Mucosa of descending colon (tissue), 3 donors: ENCODE measurements around the gene POPDC3. TPM values are rescaled to one million over a fixed set of nuclear protein-coding genes. Genes with fewer than 3 reads are reported as not detected.
"Not testable (repeated sequence)": the region's sequence is repeated elsewhere in the genome, so short reads cannot be mapped to it uniquely, and the experiment has no call there.

Experiments used
- ATAC-seq: fragments of 200-7000 bp; cut with Tn5 transposase; one replicate; pipeline ENCODE4 v1.9.1; 2020; ENCODE audit warnings: mild to moderate bottlenecking, moderate library complexity
- DNase-seq, 3 donors: peaks; one replicate each; pipeline ENCODE4 v3.0.0-alpha.2; 2020
- H3K36me3 ChIP-seq: fragments of 200-600 bp; one replicate; pipeline ENCODE4 v1.8.0; 2021; ENCODE audit warnings: low read depth, mild to moderate bottlenecking
- H3K4me1 ChIP-seq: fragments of 200-600 bp; one replicate; pipeline ENCODE4 v1.8.0; 2021; ENCODE audit warnings: low read depth, mild to moderate bottlenecking
- H3K4me3 ChIP-seq: fragments of 200-600 bp; one replicate; pipeline ENCODE4 v1.8.0; 2021; ENCODE audit warnings: mild to moderate bottlenecking
- H3K9me3 ChIP-seq: fragments of 200-600 bp; one replicate; pipeline ENCODE4 v1.8.0; 2021; ENCODE audit warnings: mild to moderate bottlenecking
- CTCF ChIP-seq: fragments of 200-600 bp; IDR thresholded peaks from one replicate; pipeline ENCODE4 v1.8.0; 2022; ENCODE audit warnings: antibody characterized with exemption, mild to moderate bottlenecking
- intact Hi-C, 2 donors: fragments of 100-400 bp; cut with DNase I in 1 of 2; cut with micrococcal nuclease in 1 of 2; formaldehyde crosslinking; loops; one replicate each; pipeline versions ENCODE4 v1.11.0 to v1.11.1; 2022; cut with DNase I, micrococcal nuclease
- total RNA-seq, 3 donors: library from RNA; stranded (reverse); fragmentation: NEBNext Ultra II Directional in 2 of 3; extraction: Animal tissue kit (Norgen Biotek cat#: 25700) in 2 of 3; gene quantifications; one replicate each; pipeline versions ENCODE4 v1.2.1 to v1.2.4, GENCODE V29; 2021 to 2023
- donor health status: DM: no; HTN: no; CAD: no; lungs with moderate emphysema.
- donor health status: DM: no; HTN: no; CAD: no.
- donor health status: DM: no; HTN: yes; CAD: no.

The POPDC3 gene
- total RNA-seq, 3 donors from 2014 or later: 0.73 TPM; not detected in 2

- H3K4me1 ChIP-seq: no peaks in the 10 kb centered on the region
- intact Hi-C loops: no loop called here
- no peak for ATAC-seq
Observed at GRCh38 chr6:105220186-105220585, 40.4 kb upstream of the POPDC3 start.

GRCh38 chr6:105219218-105219617 lies 39.4 kb upstream of the POPDC3 start:
- H3K36me3 ChIP-seq, DNase-seq, H3K4me1 ChIP-seq, intact Hi-C loops, H3K9me3 ChIP-seq, H3K4me3 ChIP-seq, ATAC-seq: not testable (repeated sequence)

More at GRCh38 chr6:105220186-105220585, 40.4 kb upstream of the POPDC3 start:
- Histone ChIP-seq H3K9me3 (no peaks in the 10 kb centered on the region), H3K4me3 (no peak overlapping the region), H3K36me3 (no peaks in the 10 kb centered on the region)
- TF ChIP-seq CTCF: no peak
- no peak for DNase-seq

- TF ChIP-seq CTCF: no peak
- Histone ChIP-seq H3K36me3 (no peaks in the 10 kb centered on the region), H3K4me1 (no peaks in the 10 kb centered on the region), H3K4me3 (no peak overlapping the region), H3K9me3 (no peaks in the 10 kb centered on the region)
- DNase-seq (no peak), ATAC-seq (peak; percentile 67)
- intact Hi-C loops: no loop called here
Observed at GRCh38 chr6:105215506-105215905, 35.7 kb upstream of the POPDC3 start.

- ATAC-seq (no peak), DNase-seq (no peak)
- intact Hi-C loops: no loop called here
- no peak overlapping the region for H3K4me3 ChIP-seq
- no peaks in the 10 kb centered on the region for H3K4me1 ChIP-seq
- no peaks in the 10 kb centered on the region for H3K9me3 ChIP-seq
- TF ChIP-seq CTCF: no peak
- no peaks in the 10 kb centered on the region for H3K36me3 ChIP-seq
Observed at GRCh38 chr6:105214668-105215067, 34.9 kb upstream of the POPDC3 start.

- ATAC-seq: no peak
- Histone ChIP-seq H3K4me1 (no peaks in the 10 kb centered on the region), H3K4me3 (no peak overlapping the region), H3K36me3 (no peaks in the 10 kb centered on the region), H3K9me3 (no peaks in the 10 kb centered on the region)
- intact Hi-C loops: no loop called here
- no peak for DNase-seq
- no peak for TF ChIP-seq CTCF
Observed at GRCh38 chr6:105213272-105213671, 33.5 kb upstream of the POPDC3 start.

- Histone ChIP-seq H3K4me1 (no peaks in the 10 kb centered on the region), H3K9me3 (no peaks in the 10 kb centered on the region), H3K36me3 (no peaks in the 10 kb centered on the region), H3K4me3 (no peak overlapping the region)
- no peak for TF ChIP-seq CTCF
- DNase-seq (no peak), ATAC-seq (no peak)
- intact Hi-C loops: no loop called here
Observed at GRCh38 chr6:105212587-105212986, 32.8 kb upstream of the POPDC3 start.
